Epithelial cell of prostate (primary cell): ENCODE data around the gene STKLD1.
"Not testable (repeated sequence)": the region's sequence is repeated elsewhere in the genome, so short reads cannot be mapped to it uniquely, and the experiment has no call there.

Source experiments
- DNase-seq: peaks from one replicate; pipeline ENCODE4 v3.0.0-alpha.2; 2011; ENCODE audit warnings: low read depth, low spot score
- H3K27ac ChIP-seq: fragments of 450-650 bp; 2 replicates; pipeline ENCODE4 v1.5.1; 2017; ENCODE audit warnings: mild to moderate bottlenecking

The STKLD1 gene

GRCh38 chr9:133430244-133430643 lies 54.1 kb downstream of the STKLD1 start:
- DNase-seq: no peak
- H3K27ac ChIP-seq: no peak overlapping the region

- DNase-seq: no peak
- no peak overlapping the region for H3K27ac ChIP-seq
These were observed 57.2 kb downstream of the STKLD1 start for GRCh38 chr9:133433351-133433843.

GRCh38 chr9:133436681-133437080 lies 60.5 kb downstream of the STKLD1 start:
- no peak overlapping the region for H3K27ac ChIP-seq
- DNase-seq: no peak

GRCh38 chr9:133437753-133438531 lies 61.8 kb downstream of the STKLD1 start:
- no peak overlapping the region for H3K27ac ChIP-seq
- DNase-seq: no peak

- no peak overlapping the region for H3K27ac ChIP-seq
- DNase-seq: no peak
These were observed 63.2 kb downstream of the STKLD1 start for GRCh38 chr9:133439337-133439736.

GRCh38 chr9:133440874-133441273 lies 64.7 kb downstream of the STKLD1 start:
- no peak for DNase-seq
- no peak overlapping the region for H3K27ac ChIP-seq

GRCh38 chr9:133441571-133441970 lies 65.4 kb downstream of the STKLD1 start:
- no peak for DNase-seq
- no peak overlapping the region for H3K27ac ChIP-seq

GRCh38 chr9:133443248-133443647 lies 67.1 kb downstream of the STKLD1 start:
- no peak for DNase-seq
- no peak overlapping the region for H3K27ac ChIP-seq

GRCh38 chr9:133443982-133444381 lies 67.8 kb downstream of the STKLD1 start:
- DNase-seq: no peak
- H3K27ac ChIP-seq: no peak overlapping the region

GRCh38 chr9:133445293-133445969 lies 69.3 kb downstream of the STKLD1 start:
- no peak for DNase-seq
- no peak overlapping the region for H3K27ac ChIP-seq

GRCh38 chr9:133448487-133448972 lies 72.4 kb downstream of the STKLD1 start:
- DNase-seq: no peak
- no peak overlapping the region for H3K27ac ChIP-seq

GRCh38 chr9:133449760-133450159 lies 73.6 kb downstream of the STKLD1 start:
- peak; percentile 37 for DNase-seq
- H3K27ac ChIP-seq: no peak overlapping the region

- DNase-seq, H3K27ac ChIP-seq: not testable (repeated sequence)
These were observed 75.7 kb downstream of the STKLD1 start for GRCh38 chr9:133451865-133452264.

- no peak overlapping the region for H3K27ac ChIP-seq
- DNase-seq: no peak
These were observed 76.4 kb downstream of the STKLD1 start for GRCh38 chr9:133452562-133452961.

GRCh38 chr9:133453651-133454050 lies 77.5 kb downstream of the STKLD1 start:
- no peak overlapping the region for H3K27ac ChIP-seq
- no peak for DNase-seq

- no peak for DNase-seq
- H3K27ac ChIP-seq: no peak overlapping the region
These were observed 78.2 kb downstream of the STKLD1 start for GRCh38 chr9:133454325-133454724.

GRCh38 chr9:133454943-133455673 lies 78.9 kb downstream of the STKLD1 start:
- H3K27ac ChIP-seq: no peak overlapping the region
- DNase-seq: no peak
